Fibroblast of skin of scalp (primary cell): Measurements from ENCODE around the gene CLCA2.

Experiments used
- DNase-seq: peaks from one replicate; pipeline ENCODE4 v3.0.0-alpha.2; 2013

The CLCA2 gene

GRCh38 chr1:86430376-86430775 is 6.4 kb downstream of the CLCA2 start:
- DNase-seq: no peak

GRCh38 chr1:86434059-86434458 is 10.1 kb downstream of the CLCA2 start:
- DNase-seq: no peak

- DNase-seq: no peak
Observed at GRCh38 chr1:86435327-86435726, 11.4 kb downstream of the CLCA2 start.

GRCh38 chr1:86436041-86436440 is 12.1 kb downstream of the CLCA2 start:
- peak; percentile 56 for DNase-seq

GRCh38 chr1:86441581-86441980 is 17.6 kb downstream of the CLCA2 start:
- DNase-seq: no peak

GRCh38 chr1:86441997-86442396 is 18.0 kb downstream of the CLCA2 start:
- DNase-seq: no peak

- peak; percentile 37 for DNase-seq
Observed at GRCh38 chr1:86445919-86446318, 21.9 kb downstream of the CLCA2 start.

GRCh38 chr1:86447198-86447790 is 23.3 kb downstream of the CLCA2 start:
- DNase-seq: no peak

- DNase-seq: no peak
Observed at GRCh38 chr1:86448670-86449069, 24.7 kb downstream of the CLCA2 start.

GRCh38 chr1:86449103-86449502 is 25.1 kb downstream of the CLCA2 start:
- DNase-seq: no peak

GRCh38 chr1:86450847-86451246 is 26.9 kb downstream of the CLCA2 start:
- no peak for DNase-seq

GRCh38 chr1:86453664-86454063 is 29.7 kb downstream of the CLCA2 start:
- no peak for DNase-seq

GRCh38 chr1:86455073-86455472 is 31.1 kb downstream of the CLCA2 start:
- no peak for DNase-seq

GRCh38 chr1:86460998-86461397 is 37.0 kb downstream of the CLCA2 start:
- DNase-seq: no peak

- no peak for DNase-seq
Observed at GRCh38 chr1:86461482-86461881, 37.5 kb downstream of the CLCA2 start.

- DNase-seq: no peak
Observed at GRCh38 chr1:86464819-86465218, 40.8 kb downstream of the CLCA2 start.

- no peak for DNase-seq
Observed at GRCh38 chr1:86466109-86466844, 42.3 kb downstream of the CLCA2 start.

GRCh38 chr1:86466986-86467385 is 43.0 kb downstream of the CLCA2 start:
- DNase-seq: no peak

GRCh38 chr1:86468501-86468977 is 44.6 kb downstream of the CLCA2 start, which contains the start of gene CLCA1:
Gene CLCA1, plus strand, starts transcription at chr1:86468927. Its CDS starts 45 bp downstream, at chr1:86468972.
- no peak for DNase-seq

- no peak for DNase-seq
Observed at GRCh38 chr1:86470859-86471258, 46.9 kb downstream of the CLCA2 start.

GRCh38 chr1:86471291-86471690 is 47.3 kb downstream of the CLCA2 start:
- peak; percentile 66 for DNase-seq

GRCh38 chr1:86472152-86472551 is 48.2 kb downstream of the CLCA2 start:
- DNase-seq: no peak

GRCh38 chr1:86472767-86473166 is 48.8 kb downstream of the CLCA2 start:
- no peak for DNase-seq

GRCh38 chr1:86477256-86477655 is 53.3 kb downstream of the CLCA2 start:
- DNase-seq: no peak
